ENCODE data around the gene NDC1.

NDC1 gene

DNA sequence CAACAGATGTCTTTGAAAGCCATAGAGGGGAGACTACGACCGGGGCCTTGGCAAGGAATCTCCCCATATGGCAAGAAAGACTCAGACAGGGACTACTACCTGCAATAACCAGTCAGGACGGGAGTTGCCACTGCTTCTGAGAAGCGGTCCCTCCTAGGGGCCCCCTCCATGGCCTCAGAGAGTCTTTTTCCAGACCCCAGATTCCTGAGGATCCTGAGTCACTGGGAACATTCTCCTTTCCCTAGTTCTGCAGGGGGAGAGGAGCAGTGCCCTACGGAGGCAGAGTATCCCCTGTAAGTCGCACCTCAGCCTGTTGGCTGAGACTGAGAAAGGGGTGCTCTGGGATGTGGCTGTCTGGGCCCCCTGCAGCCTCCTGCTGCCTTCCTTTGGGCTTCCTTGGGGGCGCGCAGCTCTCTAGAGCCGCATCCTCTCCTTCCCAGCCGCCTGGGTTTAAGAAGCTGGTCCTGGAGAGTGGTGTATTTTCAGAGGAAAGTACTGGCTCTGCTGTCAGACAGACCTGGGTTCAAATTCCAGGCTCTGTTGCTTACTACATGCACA is 107.0 kb downstream of the NDC1 start:
- POLR2A ChIA-PET: no interaction called here
- CTCF ChIA-PET: interaction anchor here (1.7 to 2.8 kb wide), 2 partner anchors 16 to 246 kb away, joined by 8 to 9 read pairs; no protein-coding TSS in a partner anchor
- TF ChIP-seq, protein P1, sequence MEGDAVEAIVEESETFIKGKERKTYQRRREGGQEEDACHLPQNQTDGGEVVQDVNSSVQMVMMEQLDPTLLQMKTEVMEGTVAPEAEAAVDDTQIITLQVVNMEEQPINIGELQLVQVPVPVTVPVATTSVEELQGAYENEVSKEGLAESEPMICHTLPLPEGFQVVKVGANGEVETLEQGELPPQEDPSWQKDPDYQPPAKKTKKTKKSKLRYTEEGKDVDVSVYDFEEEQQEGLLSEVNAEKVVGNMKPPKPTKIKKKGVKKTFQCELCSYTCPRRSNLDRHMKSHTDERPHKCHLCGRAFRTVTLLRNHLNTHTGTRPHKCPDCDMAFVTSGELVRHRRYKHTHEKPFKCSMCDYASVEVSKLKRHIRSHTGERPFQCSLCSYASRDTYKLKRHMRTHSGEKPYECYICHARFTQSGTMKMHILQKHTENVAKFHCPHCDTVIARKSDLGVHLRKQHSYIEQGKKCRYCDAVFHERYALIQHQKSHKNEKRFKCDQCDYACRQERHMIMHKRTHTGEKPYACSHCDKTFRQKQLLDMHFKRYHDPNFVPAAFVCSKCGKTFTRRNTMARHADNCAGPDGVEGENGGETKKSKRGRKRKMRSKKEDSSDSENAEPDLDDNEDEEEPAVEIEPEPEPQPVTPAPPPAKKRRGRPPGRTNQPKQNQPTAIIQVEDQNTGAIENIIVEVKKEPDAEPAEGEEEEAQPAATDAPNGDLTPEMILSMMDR (IDR thresholded peaks at IDR 0.05; ENCODE audit: insufficient read depth, low read length, missing control alignments): no peak
- H3K4me3 ChIP-seq (ENCODE audit: low read depth, low read length): no peak overlapping the region
- DNase-seq (ENCODE audit: low read depth, low spot score): no peak

DNA sequence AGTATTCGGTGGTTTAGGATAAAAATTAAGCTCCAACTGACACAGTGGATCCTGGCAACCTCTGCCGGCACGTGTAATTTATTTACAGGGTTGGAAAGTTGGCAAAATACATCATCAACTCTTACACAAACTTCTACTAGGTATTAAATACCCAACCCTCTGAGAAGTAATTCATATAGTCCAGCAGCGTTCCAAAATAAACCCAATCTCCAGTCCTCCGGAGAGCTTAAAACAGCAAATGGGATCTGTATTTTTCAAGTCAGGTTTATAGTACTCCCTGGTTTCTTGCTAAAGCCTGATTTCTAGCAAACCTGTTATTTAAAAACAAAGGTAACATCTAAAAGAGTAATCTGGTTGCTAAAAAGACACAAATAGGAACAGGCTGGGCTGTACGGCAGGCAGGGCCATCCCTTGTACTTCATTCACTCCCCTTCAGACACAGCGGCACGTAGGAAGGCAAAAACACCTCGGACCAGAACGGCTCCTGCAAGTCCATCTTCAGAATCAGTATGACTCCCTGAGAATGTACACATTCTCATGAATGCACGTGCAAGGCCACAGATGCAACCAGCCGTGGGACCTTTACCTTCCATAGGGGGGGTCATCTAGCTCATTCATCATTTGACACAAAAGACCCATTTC is 107.8 kb downstream of the NDC1 start:
- POLR2A ChIA-PET: interaction anchor here (0.6 kb wide), 1 partner anchor 155 kb away, joined by 3 read pairs; no protein-coding TSS in a partner anchor
- peak overlapping the region; percentile 35 for H3K4me3 ChIP-seq (ENCODE audit: low read depth, low read length)
- TF ChIP-seq, protein P1 (IDR thresholded peaks at IDR 0.05; ENCODE audit: insufficient read depth, low read length, missing control alignments): no peak
- CTCF ChIA-PET: interaction anchor here (0.7 to 2.8 kb wide), 3 partner anchors 9 to 245 kb away, joined by 6 to 9 read pairs (median 8); no protein-coding TSS in a partner anchor
- no peak for DNase-seq (ENCODE audit: low read depth, low spot score)

DNA sequence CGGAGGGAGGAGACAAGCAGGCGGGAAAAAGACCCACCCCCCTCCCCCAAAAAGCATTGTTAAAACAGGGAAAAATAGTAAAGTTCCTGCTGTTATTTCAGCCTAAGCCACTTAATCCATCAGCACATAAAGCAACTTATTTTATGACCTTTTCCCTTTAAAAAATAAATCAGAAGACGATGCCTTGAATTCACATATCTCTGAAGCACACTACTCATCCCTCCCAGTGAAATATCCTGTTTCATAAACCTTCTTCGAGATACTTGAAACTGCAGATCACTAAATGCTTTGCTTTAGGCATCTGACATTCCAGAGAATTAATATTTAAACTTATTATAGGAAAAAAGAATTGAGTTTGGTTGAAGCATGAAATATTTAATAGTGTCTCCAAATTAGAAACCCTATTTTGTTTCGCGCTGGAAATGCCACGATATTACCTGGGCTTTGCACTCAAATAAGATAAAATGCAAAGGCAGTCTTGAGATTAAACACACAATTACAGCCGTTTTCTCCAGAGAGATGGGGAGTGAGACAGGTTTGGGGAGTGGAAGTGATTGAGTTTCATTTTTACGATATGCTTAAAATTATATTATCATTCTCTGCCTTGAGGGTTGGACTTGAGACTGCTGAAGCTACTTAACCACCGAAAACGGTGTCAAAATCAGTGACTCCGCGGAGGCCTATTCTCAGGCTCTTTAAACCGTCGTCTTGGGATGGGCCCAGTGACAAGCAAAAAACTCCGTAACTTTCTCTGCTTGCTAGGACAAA is 108.5 kb downstream of the NDC1 start:
- ChIA-PET CTCF (interaction anchor here (0.7 to 3.6 kb wide), 5 partner anchors 8 to 245 kb away, joined by 3 to 19 read pairs (median 8); no protein-coding TSS in a partner anchor), POLR2A (interaction anchor here (0.6 kb wide), 1 partner anchor 154 kb away, joined by 3 read pairs; no protein-coding TSS in a partner anchor)
- peak overlapping the region; percentile 36 for H3K4me3 ChIP-seq (ENCODE audit: low read depth, low read length)
- DNase-seq (ENCODE audit: low read depth, low spot score): no peak
- TF ChIP-seq, protein P1 (IDR thresholded peaks at IDR 0.05; ENCODE audit: insufficient read depth, low read length, missing control alignments): no peak

DNA sequence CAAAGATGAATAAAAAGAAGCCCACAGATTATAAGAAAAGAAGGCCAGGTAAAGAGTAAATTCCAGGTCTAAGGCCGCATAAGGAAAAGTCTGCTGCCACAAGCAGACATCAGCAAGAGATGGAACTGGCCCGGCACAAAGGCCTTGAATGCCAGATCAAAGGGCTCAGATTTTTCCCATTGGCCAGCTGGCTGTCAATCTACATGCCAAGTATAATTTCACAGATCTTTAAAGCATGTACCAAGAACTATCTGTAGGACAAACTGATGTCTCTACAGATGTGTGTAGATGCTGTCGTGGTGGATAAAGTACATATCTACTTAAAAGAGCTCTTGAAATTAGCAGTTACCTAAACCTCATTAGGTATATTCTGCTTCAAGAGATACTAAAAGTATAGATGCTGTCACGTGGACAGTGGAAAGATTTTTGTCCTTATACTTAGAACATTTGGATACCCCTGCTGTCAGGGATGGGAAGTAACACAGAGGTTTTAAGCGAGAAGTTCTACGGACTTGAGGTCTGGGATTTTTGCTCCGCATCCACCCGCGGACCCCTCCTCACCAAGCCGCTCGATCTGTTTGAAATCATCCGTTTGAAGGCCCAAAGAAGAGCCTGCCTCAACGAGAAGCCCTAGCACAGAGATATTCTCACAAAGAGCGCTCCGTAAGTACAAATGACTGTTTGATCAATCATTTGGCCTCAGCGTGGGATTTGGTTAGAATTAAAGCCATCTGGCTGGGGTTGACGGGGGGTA is 109.2 kb downstream of the NDC1 start:
- ChIA-PET CTCF (interaction anchor here (1.1 to 3.6 kb wide), 2 partner anchors 13 to 244 kb away, joined by 3 to 19 read pairs; no protein-coding TSS in a partner anchor), POLR2A (no interaction called here)
- TF ChIP-seq, protein P1 (IDR thresholded peaks at IDR 0.05; ENCODE audit: insufficient read depth, low read length, missing control alignments): peak; percentile 27
- H3K4me3 ChIP-seq (ENCODE audit: low read depth, low read length): peak overlapping the region; percentile 36
- DNase-seq (ENCODE audit: low read depth, low spot score): no peak

DNA sequence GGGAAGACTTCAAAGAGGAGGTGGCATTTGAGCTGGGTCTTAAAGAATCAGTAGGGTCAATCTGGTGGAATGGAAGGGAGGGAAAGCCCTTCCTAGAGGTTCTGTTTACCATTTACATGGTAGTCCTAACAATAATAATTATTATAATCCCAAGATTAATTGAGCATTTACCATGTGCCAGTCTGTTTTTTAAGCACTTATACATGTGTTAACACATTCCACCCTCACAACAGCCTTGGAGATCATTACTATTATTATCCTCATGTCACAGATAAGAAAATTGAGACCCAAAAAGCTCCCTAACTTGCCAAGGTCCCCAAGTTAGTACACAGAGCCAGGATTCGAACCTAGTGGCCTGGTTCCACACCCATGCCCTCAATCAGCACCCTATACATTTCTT is 109.9 kb downstream of the NDC1 start:
- POLR2A ChIA-PET: no interaction called here
- H3K4me3 ChIP-seq (ENCODE audit: low read depth, low read length): no peak overlapping the region
- CTCF ChIA-PET: interaction anchor here (1.1 to 3.6 kb wide), 3 partner anchors 12 to 243 kb away, joined by 3 to 19 read pairs (median 7); no protein-coding TSS in a partner anchor
- DNase-seq (ENCODE audit: low read depth, low spot score): no peak
- TF ChIP-seq, protein P1 (IDR thresholded peaks at IDR 0.05; ENCODE audit: insufficient read depth, low read length, missing control alignments): no peak

Data from AG04449 (cell line).